HG03139 (cell line): ENCODE results near the gene LRRC28.

ENCODE experiments used
- ATAC-seq: cut with Tn5 transposase; IDR thresholded peaks from one replicate; pipeline ENCODE4 v1.9.1; 2021; ENCODE audit not compliant: unreplicated experiment

The LRRC28 gene

GRCh38 chr15:99305761-99306505 is 54.7 kb downstream of the LRRC28 start:
- no peak for ATAC-seq

- no peak for ATAC-seq
These were observed 55.5 kb downstream of the LRRC28 start for GRCh38 chr15:99306694-99307338.

- no peak for ATAC-seq
These were observed 56.5 kb downstream of the LRRC28 start for GRCh38 chr15:99307735-99308134.

GRCh38 chr15:99310745-99311144 is 59.5 kb downstream of the LRRC28 start:
- ATAC-seq = no peak

GRCh38 chr15:99312228-99312627 is 60.9 kb downstream of the LRRC28 start:
- ATAC-seq = no peak

GRCh38 chr15:99312794-99313193 is 61.5 kb downstream of the LRRC28 start:
- no peak for ATAC-seq

- ATAC-seq = no peak
These were observed 64.4 kb downstream of the LRRC28 start for GRCh38 chr15:99315636-99316035.

GRCh38 chr15:99320374-99321215 is 69.3 kb downstream of the LRRC28 start:
- no peak for ATAC-seq

- no peak for ATAC-seq
These were observed 70.2 kb downstream of the LRRC28 start for GRCh38 chr15:99321468-99321867.

GRCh38 chr15:99322643-99323405 is 71.5 kb downstream of the LRRC28 start:
- no peak for ATAC-seq

- ATAC-seq = peak; percentile 69
These were observed 72.9 kb downstream of the LRRC28 start for GRCh38 chr15:99324082-99324620.

- ATAC-seq = no peak
These were observed 73.4 kb downstream of the LRRC28 start for GRCh38 chr15:99324700-99325099.

- ATAC-seq = no peak
These were observed 75.0 kb downstream of the LRRC28 start for GRCh38 chr15:99326235-99326634.

- no peak for ATAC-seq
These were observed 77.1 kb downstream of the LRRC28 start for GRCh38 chr15:99328106-99329072.

GRCh38 chr15:99331381-99331780 is 80.1 kb downstream of the LRRC28 start:
- ATAC-seq = no peak

- no peak for ATAC-seq
These were observed 82.1 kb downstream of the LRRC28 start for GRCh38 chr15:99333413-99333812.

- no peak for ATAC-seq
These were observed 82.7 kb downstream of the LRRC28 start for GRCh38 chr15:99333981-99334380.

GRCh38 chr15:99335508-99335907 is 84.2 kb downstream of the LRRC28 start:
- ATAC-seq = no peak

GRCh38 chr15:99336794-99337193 is 85.5 kb downstream of the LRRC28 start:
- no peak for ATAC-seq

- ATAC-seq = no peak
These were observed 89.1 kb downstream of the LRRC28 start for GRCh38 chr15:99340347-99340746.
